Left lobe of liver (tissue), 2 donors: ENCODE data around the gene C16orf87. TPM values are rescaled to one million over a fixed set of nuclear protein-coding genes. Genes with fewer than 3 reads are reported as not detected.
"Not testable (repeated sequence)": the region's sequence is repeated elsewhere in the genome, so short reads cannot be mapped to it uniquely, and the experiment has no call there.

Source experiments
- ATAC-seq: fragments of 200-7000 bp; cut with Tn5 transposase; one replicate; pipeline ENCODE4 v1.9.1; 2020; ENCODE audit warnings: mild to moderate bottlenecking, moderate library complexity
- DNase-seq: peaks from one replicate; pipeline ENCODE4 v3.0.0-alpha.2; 2020; ENCODE audit warnings: low spot score
- total RNA-seq: library from RNA; stranded (reverse); gene quantifications from one replicate; pipeline ENCODE4 v1.2.1, GENCODE V29; 2021
- donor health status: DM: no; HTN: no; CAD: no; lungs with moderate emphysema.
- donor health status: DM: no; HTN: yes; CAD: no.

The C16orf87 gene
- total RNA-seq: 5.2 TPM

GRCh38 chr16:46830902-46831647 is at the start of gene C16orf87:
Gene C16orf87 (minus strand): TSS chr16:46831180. CDS start chr16:46831149, 31 bp downstream.
- ATAC-seq (peak; percentile 90), DNase-seq (peak; percentile 94)

GRCh38 chr16:46875243-46875642 is 44.3 kb upstream of the C16orf87 start:
- ATAC-seq (no peak), DNase-seq (no peak)

GRCh38 chr16:46873201-46873600 is 42.2 kb upstream of the C16orf87 start:
- DNase-seq (no peak), ATAC-seq (no peak)

- DNase-seq (no peak), ATAC-seq (no peak)
These were observed 40.6 kb upstream of the C16orf87 start for GRCh38 chr16:46871597-46871996.

- ATAC-seq: peak; percentile 75
- not testable (repeated sequence) for DNase-seq
These were observed 37.9 kb upstream of the C16orf87 start for GRCh38 chr16:46868891-46869290.

- not testable (repeated sequence) for ATAC-seq, DNase-seq
These were observed 36.5 kb upstream of the C16orf87 start for GRCh38 chr16:46867486-46867885.

GRCh38 chr16:46866286-46866685 is 35.3 kb upstream of the C16orf87 start:
- DNase-seq: no peak
- peak; percentile 62 for ATAC-seq

- ATAC-seq (peak; percentile 39), DNase-seq (no peak)
These were observed 31.8 kb upstream of the C16orf87 start for GRCh38 chr16:46862555-46863447.

GRCh38 chr16:46859719-46860152 is 28.8 kb upstream of the C16orf87 start:
- ATAC-seq: no peak
- no peak for DNase-seq

- ATAC-seq: no peak
- DNase-seq: no peak
These were observed 27.2 kb upstream of the C16orf87 start for GRCh38 chr16:46858151-46858550.

- ATAC-seq: peak; percentile 80
- DNase-seq: no peak
These were observed 26.5 kb upstream of the C16orf87 start for GRCh38 chr16:46857368-46857945.

GRCh38 chr16:46855389-46855788 is 24.4 kb upstream of the C16orf87 start:
- ATAC-seq (no peak), DNase-seq (no peak)

GRCh38 chr16:46854846-46855245 is 23.9 kb upstream of the C16orf87 start:
- DNase-seq: no peak
- no peak for ATAC-seq

- peak; percentile 96 for ATAC-seq
- peak; percentile 80 for DNase-seq
These were observed 22.9 kb upstream of the C16orf87 start for GRCh38 chr16:46853713-46854443.

GRCh38 chr16:46852130-46852529 is 21.1 kb upstream of the C16orf87 start:
- ATAC-seq (no peak), DNase-seq (no peak)

GRCh38 chr16:46850619-46851555 is 19.9 kb upstream of the C16orf87 start:
- ATAC-seq: no peak
- DNase-seq: no peak

GRCh38 chr16:46848768-46849764 is 18.1 kb upstream of the C16orf87 start:
- ATAC-seq (no peak), DNase-seq (no peak)

- ATAC-seq: no peak
- no peak for DNase-seq
These were observed 15.0 kb upstream of the C16orf87 start for GRCh38 chr16:46845952-46846351.
